Fibroblast of lung (primary cell): Measurements from ENCODE around the gene CBR3.

ENCODE experiments used
- CTCF ChIP-seq, 2 donors: IDR thresholded peaks in 1 of 2; conservative IDR thresholded peaks in 1 of 2; 1 replicate in 1 of 2; 2 replicates in 1 of 2; pipeline ENCODE4 v1.5.1; 2011 to 2012; ENCODE audit warnings: low read length in 2 of 2, control low read depth in 1 of 2, inconsistent platforms in 1 of 2, low read depth in 1 of 2, mild to moderate bottlenecking in 1 of 2
- EZH2 ChIP-seq: IDR thresholded peaks from 2 replicates; pipeline ENCODE4 v1.5.1; 2012; ENCODE audit warnings: low read length, control low read depth, mild to moderate bottlenecking; ENCODE audit errors: missing control alignments

GRCh38 chr21:36162631-36163030 is 27.8 kb downstream of the CBR3 start:
- TF ChIP-seq CTCF (conservative IDR thresholded peaks at IDR 0.05 in 1 of 2, IDR thresholded peaks at IDR 0.05 in 1 of 2; ENCODE audit: low read depth in 1 of 2, low read length in 2 of 2) = no peak
- no peak for TF ChIP-seq EZH2
